HCT116 (cell line): ENCODE results near the gene FMN1.

Source experiments
- CEBPB ChIP-seq: IDR thresholded peaks from 2 replicates; pipeline ENCODE4 v1.6.1; 2012; ENCODE audit warnings: low read depth
- EZH2 ChIP-seq: fragments of 200-600 bp; sonication (generic); IDR thresholded peaks from 2 replicates; pipeline ENCODE4 v1.6.1; 2017; ENCODE audit warnings: antibody characterized with exemption, mixed run types
- EZH2phosphoT487 ChIP-seq: fragments of 200-600 bp; IDR thresholded peaks from 2 replicates; pipeline ENCODE4 v1.6.1; 2018; ENCODE audit warnings: antibody characterized with exemption, borderline replicate concordance
- JUND ChIP-seq: IDR thresholded peaks from 2 replicates; pipeline ENCODE4 v1.6.1; 2012
- POLR2A ChIP-seq: IDR thresholded peaks from 2 replicates; pipeline ENCODE4 v1.7.0; 2011; ENCODE audit warnings: borderline replicate concordance; ENCODE audit not compliant: insufficient read depth, insufficient read length; ENCODE audit errors: extremely low read depth
- SP1 ChIP-seq: IDR thresholded peaks from 2 replicates; pipeline ENCODE4 v1.6.1; 2012; ENCODE audit warnings: low read depth
- ZNF274 ChIP-seq: fragments of 200-500 bp; sonication (Bioruptor generic); IDR thresholded peaks from 2 replicates; pipeline ENCODE4 v1.6.1; 2014; ENCODE audit warnings: mild to moderate bottlenecking, low read depth, low read length, inconsistent platforms
- TF ChIP-seq, protein P1 (sequence below), 3 experiments: fragments of 200-600 bp in 1 of 3; sonication (generic) in 1 of 3; IDR thresholded peaks in 2 of 3; conservative IDR thresholded peaks in 1 of 3; 2 replicates each; pipeline ENCODE4 v1.5.1; 2012 to 2017; ENCODE audit warnings: low read depth in 2 of 3, low read length in 2 of 3, antibody characterized with exemption in 1 of 3, borderline replicate concordance in 1 of 3, control low read depth in 1 of 3, mild to moderate bottlenecking in 1 of 3, mixed read lengths in 1 of 3, mixed run types in 1 of 3, moderate library complexity in 1 of 3; ENCODE audit not compliant: insufficient read depth in 1 of 3
- TF ChIP-seq, protein P2 (sequence below): IDR thresholded peaks from 2 replicates; pipeline ENCODE4 v1.6.1; 2012; ENCODE audit warnings: low read depth
- TF ChIP-seq, protein P3 (sequence below): IDR thresholded peaks from 2 replicates; pipeline ENCODE4 v1.6.1; 2012
- TF ChIP-seq, protein P4 (sequence below): IDR thresholded peaks from 2 replicates; pipeline ENCODE4 v1.6.1; 2012

DNA sequence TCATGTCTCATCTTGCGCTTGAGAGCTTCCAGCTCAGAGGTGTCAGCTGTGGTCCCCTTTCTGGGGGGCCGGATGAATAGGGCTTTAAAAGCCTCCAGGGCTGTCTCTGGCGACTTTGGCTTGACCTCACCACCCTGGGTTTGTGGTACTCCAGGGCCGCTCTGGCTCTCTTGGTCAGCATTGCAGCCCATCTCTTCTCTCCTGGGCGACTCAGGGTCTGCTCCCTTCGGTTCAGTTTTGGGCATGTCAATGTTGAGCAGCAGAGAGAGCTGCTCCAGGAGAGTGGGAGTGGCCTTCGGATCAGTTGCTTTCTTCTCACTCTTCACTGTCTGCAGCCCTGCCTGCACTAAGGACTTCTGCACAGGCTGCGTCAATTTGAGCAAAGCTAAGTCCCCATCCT, 127.9 kb downstream of the FMN1 start:
- TF ChIP-seq, protein P1, sequence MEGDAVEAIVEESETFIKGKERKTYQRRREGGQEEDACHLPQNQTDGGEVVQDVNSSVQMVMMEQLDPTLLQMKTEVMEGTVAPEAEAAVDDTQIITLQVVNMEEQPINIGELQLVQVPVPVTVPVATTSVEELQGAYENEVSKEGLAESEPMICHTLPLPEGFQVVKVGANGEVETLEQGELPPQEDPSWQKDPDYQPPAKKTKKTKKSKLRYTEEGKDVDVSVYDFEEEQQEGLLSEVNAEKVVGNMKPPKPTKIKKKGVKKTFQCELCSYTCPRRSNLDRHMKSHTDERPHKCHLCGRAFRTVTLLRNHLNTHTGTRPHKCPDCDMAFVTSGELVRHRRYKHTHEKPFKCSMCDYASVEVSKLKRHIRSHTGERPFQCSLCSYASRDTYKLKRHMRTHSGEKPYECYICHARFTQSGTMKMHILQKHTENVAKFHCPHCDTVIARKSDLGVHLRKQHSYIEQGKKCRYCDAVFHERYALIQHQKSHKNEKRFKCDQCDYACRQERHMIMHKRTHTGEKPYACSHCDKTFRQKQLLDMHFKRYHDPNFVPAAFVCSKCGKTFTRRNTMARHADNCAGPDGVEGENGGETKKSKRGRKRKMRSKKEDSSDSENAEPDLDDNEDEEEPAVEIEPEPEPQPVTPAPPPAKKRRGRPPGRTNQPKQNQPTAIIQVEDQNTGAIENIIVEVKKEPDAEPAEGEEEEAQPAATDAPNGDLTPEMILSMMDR (IDR thresholded peaks at IDR 0.05 in 2 of 3, conservative IDR thresholded peaks at IDR 0.05 in 1 of 3; ENCODE audit: borderline replicate concordance in 1 of 3, insufficient read depth in 1 of 3, low read depth in 2 of 3, low read length in 2 of 3): no peak
- no peak for TF ChIP-seq POLR2A
- no peak for TF ChIP-seq CEBPB
- TF ChIP-seq EZH2: no peak
- no peak for TF ChIP-seq EZH2phosphoT487
- TF ChIP-seq, protein P2, sequence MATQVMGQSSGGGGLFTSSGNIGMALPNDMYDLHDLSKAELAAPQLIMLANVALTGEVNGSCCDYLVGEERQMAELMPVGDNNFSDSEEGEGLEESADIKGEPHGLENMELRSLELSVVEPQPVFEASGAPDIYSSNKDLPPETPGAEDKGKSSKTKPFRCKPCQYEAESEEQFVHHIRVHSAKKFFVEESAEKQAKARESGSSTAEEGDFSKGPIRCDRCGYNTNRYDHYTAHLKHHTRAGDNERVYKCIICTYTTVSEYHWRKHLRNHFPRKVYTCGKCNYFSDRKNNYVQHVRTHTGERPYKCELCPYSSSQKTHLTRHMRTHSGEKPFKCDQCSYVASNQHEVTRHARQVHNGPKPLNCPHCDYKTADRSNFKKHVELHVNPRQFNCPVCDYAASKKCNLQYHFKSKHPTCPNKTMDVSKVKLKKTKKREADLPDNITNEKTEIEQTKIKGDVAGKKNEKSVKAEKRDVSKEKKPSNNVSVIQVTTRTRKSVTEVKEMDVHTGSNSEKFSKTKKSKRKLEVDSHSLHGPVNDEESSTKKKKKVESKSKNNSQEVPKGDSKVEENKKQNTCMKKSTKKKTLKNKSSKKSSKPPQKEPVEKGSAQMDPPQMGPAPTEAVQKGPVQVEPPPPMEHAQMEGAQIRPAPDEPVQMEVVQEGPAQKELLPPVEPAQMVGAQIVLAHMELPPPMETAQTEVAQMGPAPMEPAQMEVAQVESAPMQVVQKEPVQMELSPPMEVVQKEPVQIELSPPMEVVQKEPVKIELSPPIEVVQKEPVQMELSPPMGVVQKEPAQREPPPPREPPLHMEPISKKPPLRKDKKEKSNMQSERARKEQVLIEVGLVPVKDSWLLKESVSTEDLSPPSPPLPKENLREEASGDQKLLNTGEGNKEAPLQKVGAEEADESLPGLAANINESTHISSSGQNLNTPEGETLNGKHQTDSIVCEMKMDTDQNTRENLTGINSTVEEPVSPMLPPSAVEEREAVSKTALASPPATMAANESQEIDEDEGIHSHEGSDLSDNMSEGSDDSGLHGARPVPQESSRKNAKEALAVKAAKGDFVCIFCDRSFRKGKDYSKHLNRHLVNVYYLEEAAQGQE: no peak
- no peak for TF ChIP-seq SP1
- TF ChIP-seq JUND: no peak
- no peak for TF ChIP-seq ZNF274
- TF ChIP-seq, protein P3, sequence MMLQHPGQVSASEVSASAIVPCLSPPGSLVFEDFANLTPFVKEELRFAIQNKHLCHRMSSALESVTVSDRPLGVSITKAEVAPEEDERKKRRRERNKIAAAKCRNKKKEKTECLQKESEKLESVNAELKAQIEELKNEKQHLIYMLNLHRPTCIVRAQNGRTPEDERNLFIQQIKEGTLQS: no peak
- TF ChIP-seq, protein P4, sequence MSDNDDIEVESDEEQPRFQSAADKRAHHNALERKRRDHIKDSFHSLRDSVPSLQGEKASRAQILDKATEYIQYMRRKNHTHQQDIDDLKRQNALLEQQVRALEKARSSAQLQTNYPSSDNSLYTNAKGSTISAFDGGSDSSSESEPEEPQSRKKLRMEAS: no peak
